Measurements from ENCODE around the gene SPTLC3.

Gene SPTLC3

DNA sequence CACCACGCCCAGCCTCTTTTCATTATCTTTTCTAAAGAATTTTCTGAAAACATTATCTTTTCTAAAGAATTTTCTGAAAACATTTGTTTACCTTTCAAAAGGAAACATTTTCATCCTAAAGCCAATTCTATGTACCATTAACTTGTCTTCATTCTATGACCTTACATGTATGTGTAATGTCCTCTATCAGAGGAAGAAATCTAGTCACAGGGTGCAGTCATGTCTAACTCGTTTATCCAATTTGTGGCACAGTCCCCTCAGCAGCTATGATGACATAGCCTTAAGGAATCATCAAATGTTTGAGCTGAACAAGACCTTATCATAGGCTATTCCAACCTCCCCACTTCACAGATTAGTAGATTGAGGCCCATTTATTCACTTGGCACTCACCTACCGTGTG is 21.5 kb upstream of the SPTLC3 start:
- DNase-seq = no peak

DNA sequence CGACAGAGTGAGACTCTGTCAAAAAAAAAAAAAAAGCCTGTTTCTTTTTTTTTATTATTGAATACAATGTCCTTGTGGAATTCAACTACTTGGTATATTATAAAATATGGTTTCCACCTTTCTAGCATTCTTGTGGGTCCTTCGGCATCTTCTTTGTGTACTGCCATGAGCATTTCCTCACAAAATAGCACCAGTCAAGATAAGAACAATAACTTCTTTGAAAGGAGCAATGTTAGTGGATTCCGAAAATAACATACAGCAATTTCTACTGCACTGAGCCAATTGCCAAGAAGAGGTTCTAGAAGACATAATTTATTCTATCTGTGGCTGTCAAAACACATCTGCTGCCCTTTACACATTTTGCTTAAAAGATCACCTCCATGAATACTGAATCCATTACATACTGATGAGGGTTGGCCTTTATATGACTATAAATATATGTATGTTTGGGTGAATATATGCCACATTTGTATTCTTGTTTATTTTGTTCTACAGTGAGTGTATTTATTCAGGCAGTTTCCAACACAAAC is 19.1 kb upstream of the SPTLC3 start:
- DNase-seq = no peak

DNA sequence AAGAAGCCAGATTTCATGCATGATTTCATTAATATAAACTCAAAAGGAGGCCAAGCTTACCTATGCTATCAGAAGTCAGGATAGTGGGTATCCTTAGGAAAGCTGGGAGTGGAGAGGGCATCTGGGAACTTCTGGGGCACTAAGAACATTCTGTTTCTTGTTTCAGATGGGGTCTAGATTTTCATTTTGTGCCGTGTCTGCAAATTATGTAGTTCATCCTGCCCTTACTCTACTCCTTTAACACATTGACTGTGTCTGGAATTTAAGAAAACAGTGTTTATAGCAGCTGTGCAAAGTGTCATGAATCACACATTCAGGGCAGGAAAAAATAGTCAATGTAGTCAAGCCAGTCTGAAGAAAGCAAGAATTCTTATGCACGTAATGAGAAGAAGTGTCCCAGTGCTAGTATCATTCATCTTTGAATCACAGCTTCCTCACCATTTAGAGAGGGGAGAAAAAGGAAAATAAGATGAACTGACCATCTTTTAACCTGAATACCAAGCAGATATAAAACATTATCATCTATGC is 11.6 kb upstream of the SPTLC3 start:
- no peak for DNase-seq

DNA sequence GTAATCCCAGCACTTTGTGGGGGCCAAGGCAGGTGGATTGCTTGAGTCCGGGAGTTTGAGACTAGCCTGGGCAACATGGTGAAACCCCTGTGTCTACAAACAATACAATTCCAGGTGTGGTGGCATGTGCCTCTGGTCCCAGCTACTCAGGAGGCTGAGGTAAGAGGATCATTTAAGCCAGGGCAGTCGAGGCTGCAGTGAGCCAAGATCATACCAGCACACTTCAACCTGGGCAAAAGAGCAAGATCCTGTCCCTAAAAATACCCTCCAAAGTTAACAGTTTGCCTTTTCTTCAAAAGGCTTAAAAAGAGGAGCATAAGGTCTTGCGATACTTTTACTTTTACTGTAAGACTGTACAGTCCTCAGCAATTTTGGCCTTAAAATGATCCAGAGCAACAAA is 10.7 kb upstream of the SPTLC3 start:
- no peak for DNase-seq

DNA sequence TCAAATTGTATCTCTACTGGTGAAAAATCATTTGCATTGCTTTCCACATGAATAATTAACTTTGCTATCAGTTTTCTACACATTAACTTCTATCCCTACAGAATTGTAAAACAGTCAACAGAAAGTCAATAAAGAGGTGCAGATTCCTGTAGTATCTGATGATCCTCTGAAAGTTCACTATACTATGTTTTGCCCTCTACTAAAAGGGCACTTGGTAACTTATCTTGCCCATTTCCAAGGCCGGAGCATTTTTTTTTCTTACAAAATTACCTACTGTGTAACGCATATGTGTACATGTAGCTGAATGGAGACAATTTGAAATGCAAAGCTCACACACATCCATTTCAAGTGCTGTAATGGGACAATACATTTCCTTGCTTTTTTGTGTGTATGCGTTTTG is 9.6 kb upstream of the SPTLC3 start:
- DNase-seq = no peak

DNA sequence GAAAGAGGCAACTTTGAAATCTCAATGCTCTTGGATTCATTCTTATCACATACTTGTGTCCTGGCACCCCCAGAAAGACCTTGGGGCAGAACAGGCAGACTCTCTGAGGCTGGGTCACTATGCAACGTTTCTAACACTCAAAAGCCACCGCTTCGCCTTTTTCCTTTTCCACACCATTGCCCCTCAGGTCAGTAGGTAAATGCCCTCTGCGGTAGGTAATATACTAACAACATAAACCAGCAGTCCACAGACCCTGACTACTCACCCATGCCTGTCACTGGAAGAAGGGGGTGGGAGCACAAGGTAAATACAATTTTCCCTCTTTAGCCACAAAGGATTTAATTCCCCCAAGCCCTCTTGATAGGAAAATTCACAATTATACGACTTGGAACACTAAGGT is 6.5 kb upstream of the SPTLC3 start:
- DNase-seq = no peak

DNA sequence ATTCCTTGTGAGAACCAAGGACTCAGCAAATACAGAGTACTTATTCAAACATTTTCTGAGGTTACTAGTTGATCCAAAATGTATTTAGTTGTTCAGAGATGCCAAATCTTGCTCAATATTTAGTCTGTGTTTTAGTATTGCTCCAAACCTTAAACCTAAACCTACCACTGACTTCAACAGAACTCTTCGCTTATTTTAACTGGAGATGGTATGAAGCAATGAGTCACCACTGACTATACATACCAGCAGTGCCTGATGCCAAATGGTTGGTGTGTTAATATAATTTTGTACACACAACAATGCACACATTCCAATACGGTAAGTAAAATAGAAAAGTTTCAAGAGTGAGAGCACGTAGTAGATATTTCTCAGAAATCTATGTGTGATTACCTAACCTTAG is 1.9 kb upstream of the SPTLC3 start:
- no peak for DNase-seq

DNA sequence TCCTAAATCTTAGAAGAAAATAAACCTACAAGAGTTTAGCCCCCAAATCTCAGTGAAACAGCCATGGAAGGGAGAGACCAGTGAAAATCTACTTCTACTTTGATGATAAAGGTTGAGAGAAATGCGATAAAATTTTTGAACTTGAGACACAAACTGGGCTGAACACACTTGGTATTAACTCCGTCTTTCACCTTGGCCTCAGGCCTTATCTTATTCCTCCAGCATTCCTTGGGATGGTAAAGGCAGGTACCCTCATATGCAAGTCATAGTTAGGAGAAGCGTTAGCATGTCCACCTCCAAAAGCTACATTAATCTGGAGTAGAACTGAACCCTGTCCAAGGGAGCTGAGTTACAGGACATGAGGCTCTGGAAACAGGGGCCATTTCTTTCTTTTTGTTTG is 1.2 kb upstream of the SPTLC3 start:
- no peak for DNase-seq

DNA sequence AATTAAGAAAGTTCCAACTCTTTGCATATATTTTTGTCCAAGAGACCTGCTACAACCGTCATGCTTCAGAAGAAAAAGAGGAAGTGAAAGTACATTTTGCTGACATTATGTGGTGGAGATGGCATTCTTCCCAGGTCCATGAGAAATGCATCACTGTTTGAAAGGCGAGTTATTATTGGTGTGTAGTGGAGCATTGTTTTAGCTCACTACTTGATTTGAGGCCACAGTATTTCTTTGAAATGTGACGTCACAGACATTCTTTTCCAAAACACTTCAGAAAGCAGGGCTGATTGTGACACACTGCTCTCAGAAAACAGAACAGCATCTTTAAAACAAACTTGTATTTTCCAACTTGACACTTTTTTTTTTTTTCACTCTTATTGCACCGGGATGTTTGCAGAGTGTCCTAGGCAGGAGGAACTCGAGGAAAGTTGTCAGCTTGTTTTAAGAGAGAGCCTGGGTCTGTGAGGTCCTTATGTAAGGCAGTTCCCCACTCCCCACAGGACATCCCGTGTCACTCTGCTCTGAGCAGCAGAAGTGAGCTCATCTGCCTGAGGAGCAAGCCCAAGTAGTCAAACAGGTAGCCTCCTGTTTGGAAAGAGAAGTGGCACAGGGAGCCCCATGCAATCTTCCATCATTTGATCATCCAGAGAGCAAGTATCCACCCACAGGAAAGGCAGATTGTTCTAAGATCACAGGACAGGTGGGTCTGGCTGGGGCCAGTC is 1.1 kb downstream of the SPTLC3 start:
- no peak for DNase-seq

DNA sequence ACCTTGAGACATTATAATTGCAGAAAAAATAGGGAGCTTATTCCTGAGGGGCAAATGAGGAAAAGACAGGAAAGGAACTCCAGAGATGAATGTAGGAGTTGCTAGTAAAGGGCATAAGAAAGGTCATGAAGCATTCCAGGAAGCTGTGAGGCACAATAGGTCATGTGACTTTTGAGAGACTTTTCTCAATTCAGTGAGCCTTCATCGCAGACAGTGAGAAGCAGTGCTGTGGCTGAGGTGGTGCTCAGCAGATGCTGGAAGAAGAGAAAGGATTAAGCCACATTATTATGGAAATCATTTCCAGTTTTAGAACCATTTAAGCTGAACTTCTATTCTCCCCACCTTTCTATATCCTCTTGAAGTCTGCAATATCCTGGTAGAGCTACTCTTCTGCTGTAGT is 4.1 kb downstream of the SPTLC3 start:
- no peak for DNase-seq

DNA sequence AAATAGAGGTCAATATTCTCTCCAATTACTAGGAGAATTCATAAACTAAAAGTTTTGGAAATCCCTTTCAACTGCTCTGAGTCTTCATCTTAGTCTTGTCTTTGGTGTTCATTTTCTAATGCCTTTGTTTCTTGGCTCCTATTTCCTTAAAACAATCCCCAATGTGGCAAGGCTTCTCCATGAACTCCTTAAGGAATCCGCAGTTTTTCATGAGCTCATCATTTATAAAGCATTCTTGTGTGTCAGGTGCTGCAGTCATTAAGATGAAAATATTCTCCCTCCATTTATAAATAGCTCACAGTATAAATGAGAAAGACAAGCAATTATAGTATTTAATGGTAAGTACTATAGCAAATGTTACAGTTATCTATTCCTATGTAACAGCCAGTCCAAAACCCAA is 4.6 kb downstream of the SPTLC3 start:
- DNase-seq = no peak

DNA sequence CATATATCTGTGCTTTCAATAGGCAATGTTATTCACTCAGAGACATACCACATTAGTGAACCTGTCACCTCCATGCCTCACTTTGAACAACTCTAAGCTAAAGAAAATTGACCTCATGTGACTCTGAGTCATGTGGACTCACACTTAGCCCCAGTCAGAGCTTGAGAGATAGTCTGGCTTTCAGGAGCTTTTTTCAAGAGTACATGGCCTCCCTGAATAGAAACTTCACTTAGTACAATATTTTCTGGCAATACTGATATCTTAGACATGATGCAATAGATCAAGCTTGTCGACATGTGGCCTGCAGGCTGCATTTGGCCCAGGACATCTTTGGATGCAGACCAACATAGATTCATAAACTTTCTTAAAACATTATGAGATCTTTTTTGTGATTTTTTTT is 8.5 kb downstream of the SPTLC3 start:
- DNase-seq = no peak

DNA sequence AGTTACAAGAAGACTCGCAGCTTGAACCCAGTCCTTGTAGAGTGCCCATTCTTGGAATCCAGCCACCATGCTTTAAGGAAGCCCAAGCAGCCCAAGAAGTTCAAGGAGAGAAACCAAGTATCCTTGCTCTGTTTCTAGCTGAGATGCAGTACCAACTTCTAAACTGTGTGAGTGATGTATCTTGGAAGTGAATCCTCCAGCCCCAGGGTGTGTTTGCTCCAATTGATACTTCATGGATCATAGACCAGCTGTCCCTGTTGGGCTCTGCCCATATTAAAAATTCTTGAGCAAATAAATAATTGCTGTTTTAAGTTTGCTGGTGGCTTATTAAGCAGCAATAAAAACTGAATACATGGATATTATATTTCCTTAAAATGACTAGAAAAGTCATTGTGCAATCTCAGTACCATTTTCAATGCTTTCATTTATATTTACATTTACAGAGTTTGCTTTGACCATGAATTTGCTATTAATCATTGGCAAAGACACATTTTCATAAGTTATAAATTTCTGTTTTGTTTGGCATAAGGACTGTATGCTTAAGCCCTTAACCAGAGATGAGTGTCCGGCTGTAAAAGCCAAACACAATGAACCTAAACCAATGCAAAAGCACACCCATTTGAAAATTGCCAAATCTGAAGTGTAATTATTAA is 9.2 kb downstream of the SPTLC3 start:
- no peak for DNase-seq

DNA sequence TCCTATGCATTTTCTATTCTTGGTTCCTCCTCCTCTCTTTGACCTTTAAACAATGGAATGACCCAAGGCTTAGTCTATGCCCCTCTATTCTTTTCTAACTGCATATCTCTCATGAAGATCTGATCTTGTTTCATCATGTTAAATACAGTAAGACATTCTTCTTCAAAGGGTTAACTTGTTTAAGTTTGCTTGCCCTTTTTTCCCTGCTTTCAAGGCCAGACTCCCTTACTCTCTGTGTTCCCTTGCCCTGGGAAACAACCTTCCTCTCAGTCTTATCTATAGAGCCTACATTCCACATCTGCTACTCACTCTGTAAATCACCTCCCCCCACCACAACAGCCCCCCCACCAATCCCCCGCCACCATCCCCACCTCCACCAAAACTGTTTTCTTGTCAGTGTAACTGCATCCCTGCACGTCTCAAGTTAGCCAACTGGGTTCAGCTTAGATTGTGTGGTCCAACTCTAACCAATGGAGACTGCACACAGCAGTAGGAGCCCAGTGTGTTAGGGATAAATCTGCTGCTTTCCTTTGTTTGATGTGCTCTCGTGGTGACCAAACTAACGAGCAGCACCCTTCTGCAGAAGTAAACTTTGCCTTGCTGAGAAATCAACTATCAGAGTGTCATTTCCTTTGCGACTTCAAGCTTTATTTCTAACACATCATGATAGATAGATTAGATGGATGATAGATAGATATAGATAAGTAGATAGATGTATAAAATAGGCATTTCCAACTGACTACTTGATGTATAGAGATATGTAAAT is 12.6 kb downstream of the SPTLC3 start:
- DNase-seq = no peak

DNA sequence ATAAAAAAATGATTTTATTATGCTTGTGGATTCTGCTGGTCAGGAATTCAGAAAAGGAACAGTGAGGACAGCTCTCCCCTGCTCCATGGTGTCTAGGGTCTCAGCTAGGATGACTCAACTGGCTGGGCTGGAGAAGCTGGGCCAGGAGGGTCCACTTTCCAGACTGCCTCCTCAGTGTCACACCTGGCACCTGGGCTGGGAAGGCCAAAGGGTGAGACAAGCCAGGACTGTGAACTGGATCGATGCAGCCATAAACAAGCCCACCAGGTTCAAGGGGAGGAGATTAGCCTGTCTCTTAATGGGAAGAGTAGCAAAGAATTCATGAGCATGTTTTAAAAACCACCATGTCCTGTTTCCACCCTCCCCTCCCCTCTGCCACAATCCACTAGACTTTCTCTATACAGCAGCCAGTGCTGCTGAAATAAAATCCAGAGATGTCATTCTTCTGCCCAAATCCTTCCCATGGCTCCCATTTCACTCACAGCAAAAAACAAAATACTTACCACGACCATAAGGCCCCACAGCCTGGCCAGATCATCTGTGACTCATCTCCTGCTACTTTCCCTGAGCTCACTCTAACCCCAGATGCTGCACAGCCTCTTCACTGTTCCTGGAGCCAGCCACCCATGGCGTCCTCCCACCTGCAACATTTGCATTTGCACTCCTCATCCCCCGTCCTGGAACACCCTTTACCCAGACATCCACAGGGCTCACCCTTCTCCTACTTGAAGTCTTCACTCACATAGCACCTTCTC is 13.8 kb downstream of the SPTLC3 start:
- DNase-seq = no peak

DNA sequence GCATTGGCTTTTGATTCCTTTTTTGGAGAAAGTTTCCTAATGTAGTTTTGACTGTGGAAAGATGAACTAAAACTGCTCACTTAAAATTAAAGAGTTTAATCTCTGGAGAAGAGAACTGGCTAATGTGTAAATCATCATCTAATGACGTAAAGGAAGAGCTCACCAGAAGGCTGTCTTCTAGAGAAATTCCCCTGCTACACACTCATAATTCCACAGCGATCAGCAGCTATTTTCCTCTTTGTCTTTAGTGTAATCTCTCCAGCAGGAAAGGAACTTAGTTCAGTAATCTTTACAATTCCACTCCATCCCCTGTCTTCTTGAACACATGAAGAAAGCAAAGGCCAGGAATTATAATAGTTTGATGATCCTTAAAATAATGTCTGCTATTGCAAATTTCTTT is 15.8 kb downstream of the SPTLC3 start:
- DNase-seq = no peak

DNA sequence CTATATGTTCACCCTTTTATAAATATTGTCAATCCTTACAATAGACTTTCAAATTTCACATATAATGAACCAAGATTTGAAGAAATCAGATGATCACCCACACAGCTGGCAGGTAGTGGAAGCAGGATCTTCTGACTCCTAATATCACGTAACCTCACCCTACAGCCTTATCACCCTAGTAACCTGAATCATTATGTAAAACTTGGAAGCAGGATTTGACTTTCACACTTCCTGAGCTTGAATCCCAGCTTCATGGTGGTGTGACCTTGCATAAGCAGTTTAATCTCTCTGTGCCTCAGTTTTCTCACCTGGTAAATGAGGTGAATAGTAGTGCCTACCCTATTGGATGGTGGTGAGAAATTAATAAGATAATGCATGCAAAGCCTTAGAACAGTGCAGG is 16.4 kb downstream of the SPTLC3 start:
- DNase-seq = no peak

DNA sequence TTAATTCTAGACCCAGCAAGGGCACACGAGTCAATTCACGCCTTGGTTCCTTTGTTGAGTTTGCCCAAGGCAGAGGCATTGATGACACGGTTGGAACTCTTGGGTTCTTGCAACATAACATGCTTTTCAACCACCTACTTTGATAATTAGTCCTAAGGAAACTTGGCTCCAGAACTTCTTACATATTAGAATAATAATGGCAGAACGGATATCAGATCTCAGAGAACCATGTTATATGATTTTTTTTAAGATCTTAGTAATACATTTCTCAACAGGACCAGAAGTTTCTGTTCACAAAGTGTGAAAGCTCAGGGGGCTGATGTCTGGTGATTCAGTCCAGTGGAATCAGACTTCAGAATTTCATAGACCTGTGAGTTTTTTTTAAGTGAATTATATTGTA is 19.2 kb downstream of the SPTLC3 start:
- no peak for DNase-seq

DNA sequence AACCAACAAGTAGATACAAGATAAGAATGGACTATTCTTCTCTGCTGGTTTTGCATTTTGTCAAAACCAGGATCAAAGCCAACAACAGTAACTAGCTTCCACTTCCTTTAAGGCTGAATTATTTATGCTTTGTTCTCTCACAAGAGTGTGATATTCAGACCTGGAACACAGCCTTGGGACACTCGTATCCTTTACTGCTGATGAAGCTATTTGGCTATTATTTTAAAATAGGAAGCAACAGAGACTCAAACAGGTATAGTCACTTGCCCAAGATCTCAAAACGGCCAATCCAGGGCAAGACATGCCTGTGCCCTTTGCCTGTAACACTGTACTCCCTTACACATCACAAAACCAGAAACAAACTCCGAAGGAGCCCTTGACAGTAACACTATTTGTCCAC is 19.9 kb downstream of the SPTLC3 start:
- DNase-seq = no peak

DNA sequence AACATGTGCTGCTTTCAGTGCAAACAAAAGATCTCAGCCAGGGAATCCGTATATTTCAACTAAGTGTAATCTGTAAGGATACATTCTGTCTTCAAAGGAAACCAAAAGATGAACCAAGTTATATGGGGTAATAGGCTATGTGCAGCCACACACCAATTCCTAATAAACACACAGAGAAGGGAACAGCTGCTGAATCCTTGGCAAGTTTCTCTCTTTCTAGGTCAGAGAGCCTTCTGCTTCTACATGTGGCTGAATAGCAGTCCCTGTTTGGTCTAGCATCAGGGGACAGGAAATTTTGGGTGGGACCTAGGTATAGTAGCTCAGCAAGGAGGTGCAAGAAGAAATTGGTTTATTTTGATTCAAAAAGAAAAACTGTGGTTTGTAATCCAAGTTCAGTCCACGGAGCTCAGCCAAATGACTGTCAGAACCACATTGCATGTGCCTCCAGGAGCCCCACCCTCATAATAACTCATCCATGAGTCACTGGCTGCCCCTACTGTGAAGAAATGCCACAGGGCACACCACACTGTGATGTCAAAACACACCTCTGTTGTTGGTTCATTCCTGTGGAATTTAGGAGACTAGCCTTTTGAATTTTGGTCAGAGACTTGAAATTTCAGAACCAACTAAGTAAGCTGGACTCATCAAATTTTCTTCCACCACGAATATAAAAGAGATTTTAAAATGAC is 21.1 kb downstream of the SPTLC3 start:
- DNase-seq = no peak

DNA sequence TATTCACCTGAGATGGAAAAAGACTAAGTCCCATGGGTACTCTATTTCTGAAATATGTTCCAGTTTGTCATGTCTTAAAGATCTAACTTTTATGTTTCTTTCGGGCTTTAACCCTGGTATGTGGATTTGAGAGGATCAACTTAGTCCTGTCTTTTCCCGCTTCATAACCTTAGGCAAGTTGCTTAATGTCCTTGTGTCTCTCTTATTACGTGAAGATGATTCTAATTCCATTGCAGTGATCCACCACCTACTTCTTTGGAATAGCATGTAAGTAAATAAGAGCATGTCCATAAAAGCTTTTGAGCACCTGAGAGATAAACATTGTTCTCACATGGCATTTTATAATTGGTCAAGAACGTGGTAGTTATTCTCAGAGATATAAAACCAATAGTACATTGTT is 23.0 kb downstream of the SPTLC3 start:
- DNase-seq = no peak

DNA sequence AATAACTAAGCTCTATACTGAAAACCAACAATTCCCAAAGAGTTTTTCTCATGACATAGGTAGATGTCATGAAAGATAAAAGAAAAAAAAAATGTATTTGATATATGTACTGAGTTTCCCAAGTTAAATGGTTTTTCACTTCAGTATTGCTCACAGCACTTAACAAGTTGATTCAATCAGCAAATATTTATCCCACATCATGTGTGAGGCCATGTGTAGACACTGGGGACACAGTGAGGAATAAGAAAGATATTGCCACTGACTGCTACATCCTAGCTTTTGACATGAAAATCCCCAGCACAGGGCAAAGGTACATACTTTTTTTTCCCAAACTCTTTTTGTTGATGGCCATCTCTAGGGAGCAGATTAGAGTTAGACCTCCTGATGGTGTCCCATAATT is 25.3 kb downstream of the SPTLC3 start:
- DNase-seq = no peak

Data from activated naive CD4-positive, alpha-beta T cell (primary cell).